GM12878 (cell line): ENCODE results near the gene FAM118B. TPM values are rescaled to one million over a fixed set of nuclear protein-coding genes. Genes with fewer than 3 reads are reported as not detected.

ENCODE experiments used
- ATF3 ChIP-seq: IDR thresholded peaks from 2 replicates; pipeline ENCODE4 v1.6.1; 2011; ENCODE audit warnings: low read depth, mild to moderate bottlenecking, low read length, moderate library complexity, borderline replicate concordance; ENCODE audit errors: extremely low read depth
- E2F8 ChIP-seq: fragments of 450-650 bp; IDR thresholded peaks from 2 replicates; pipeline ENCODE4 v1.6.1; 2018; ENCODE audit warnings: mild to moderate bottlenecking, low read depth, moderate library complexity; ENCODE audit not compliant: partially characterized antibody
- EZH2 ChIP-seq: IDR thresholded peaks from 2 replicates; pipeline ENCODE4 v1.6.1; 2012; ENCODE audit warnings: low read depth, mild to moderate bottlenecking, control low read depth, inconsistent platforms, low read length, borderline replicate concordance; ENCODE audit not compliant: control insufficient read depth
- HCFC1 ChIP-seq: fragments of 150-350 bp; IDR thresholded peaks from 2 replicates; pipeline ENCODE4 v1.6.1; 2014; ENCODE audit warnings: low read length
- IKZF2 ChIP-seq, 2 experiments: fragments of 450-650 bp; IDR thresholded peaks; 2 replicates each; pipeline ENCODE4 v1.6.1; 2017; ENCODE audit warnings: mild to moderate bottlenecking in 2 of 2, moderate library complexity in 2 of 2
- IRF3 ChIP-seq: fragments of 450-650 bp; IDR thresholded peaks from 2 replicates; pipeline ENCODE4 v1.6.1; 2014; ENCODE audit warnings: mild to moderate bottlenecking
- MXI1 ChIP-seq: fragments of 150-350 bp; IDR thresholded peaks from 2 replicates; pipeline ENCODE4 v1.6.1; 2011; ENCODE audit warnings: low read depth, mild to moderate bottlenecking, inconsistent platforms, low read length, improper control_type of control experiment
- MYC ChIP-seq: IDR thresholded peaks from 2 replicates; pipeline ENCODE4 v1.6.1; 2011; ENCODE audit warnings: mild to moderate bottlenecking, low read length, moderate library complexity, inconsistent platforms; ENCODE audit not compliant: insufficient read depth, insufficient replicate concordance, insufficient read length, severe bottlenecking
- NBN ChIP-seq: fragments of 450-650 bp; IDR thresholded peaks from 2 replicates; pipeline ENCODE4 v1.6.1; 2016
- NKRF ChIP-seq: fragments of 450-650 bp; conservative IDR thresholded peaks from 2 replicates; pipeline ENCODE4 v1.6.1; 2017; ENCODE audit warnings: mild to moderate bottlenecking, moderate library complexity
- PKNOX1 ChIP-seq: fragments of 450-650 bp; IDR thresholded peaks from 2 replicates; pipeline ENCODE4 v1.6.1; 2016; ENCODE audit warnings: mild to moderate bottlenecking
- POLR2AphosphoS5 ChIP-seq: IDR thresholded peaks from 2 replicates; pipeline ENCODE4 v1.6.1; 2011; ENCODE audit warnings: mild to moderate bottlenecking, low read length, inconsistent platforms
- RB1 ChIP-seq: fragments of 450-650 bp; formaldehyde crosslinking; IDR thresholded peaks from 2 replicates; pipeline ENCODE4 v1.6.1; 2017; ENCODE audit warnings: mild to moderate bottlenecking, borderline replicate concordance
- RELA ChIP-seq: fragments of 450-650 bp; IDR thresholded peaks from 2 replicates; pipeline ENCODE4 v1.8.0; 2014; ENCODE audit warnings: borderline replicate concordance; ENCODE audit not compliant: partially characterized antibody
- RFX5 ChIP-seq: IDR thresholded peaks from 2 replicates; pipeline ENCODE4 v1.6.1; 2011; ENCODE audit warnings: low read depth, low read length, improper control_type of control experiment
- ZNF592 ChIP-seq: fragments of 450-650 bp; IDR thresholded peaks from 2 replicates; pipeline ENCODE4 v1.6.1; 2017; ENCODE audit warnings: mild to moderate bottlenecking, moderate library complexity
- polyA plus RNA-seq, 11 experiments: library from polyadenylated mRNA; depleted of rRNA in 4 of 11; unstranded in 6 of 11; stranded (reverse) in 5 of 11; fragments of >200 nt; fragmentation: Nextera tagmentation in 4 of 11; fragmentation: Illumina TruSeq in 1 of 11; extraction: Ambion mirVana in 4 of 11; extraction: Trizol in 1 of 11; gene quantifications; 1 replicate in 1 of 11; 2 replicates in 10 of 11; pipeline versions ENCODE4 v1.2.1 to v1.2.3, GENCODE V29; 2011 to 2016; ENCODE audit warnings: inconsistent platforms in 2 of 11, missing spikeins in 2 of 11, low read depth in 1 of 11
- total RNA-seq, 4 experiments: library from RNA; depleted of rRNA in 3 of 4; stranded (reverse); fragments of >200 nt in 3 of 4; fragmentation: Illumina TruSeq in 1 of 4; extraction: Trizol in 1 of 4; gene quantifications; 2 replicates each; pipeline versions ENCODE4 v1.2.1 to v1.2.3, GENCODE V29; 2013 to 2021

Gene FAM118B
- total and polyA plus RNA-seq, 10 of the 15 experiments (the other 5 are each of a cell fraction or from before 2014, with no cell fraction given): 12.8 to 29.7 (median 16.5) TPM

GRCh38 chr11:126303623-126304456 is 92.3 kb downstream of the FAM118B start, which contains the start of gene DCPS (continued):
- TF ChIP-seq E2F8 (no peak), HCFC1 (0 out of 2 replicates have a peak, but pooled peaks have one; percentile 11), MXI1 (peak; percentile 87), NKRF (peak; percentile 75; the same call in 1 of the 2 replicates), EZH2 (no peak), RB1 (peak; percentile 77; the same call in 1 of the 2 replicates), RFX5 (0 out of 2 replicates have a peak, but pooled peaks have one; percentile 24), IKZF2 (IDR thresholded peaks at IDR 0.05) (peak; percentile 75 to 78), ATF3 (no peak), RELA (peak; percentile 61), ZNF592 (no peak), MYC (no peak), IRF3 (peak; percentile 46; the same call in 1 of the 2 replicates), POLR2AphosphoS5 (peak; percentile 94), NBN (peak; percentile 66), PKNOX1 (no peak; the same call in 1 of the 2 replicates)
